ENCODE measurements around the gene DGCR2.
"Not testable (repeated sequence)": the region's sequence is repeated elsewhere in the genome, so short reads cannot be mapped to it uniquely, and the experiment has no call there.

GRCh38 chr22:19050847-19051246 is 71.4 kb downstream of the DGCR2 start:
- not testable (repeated sequence) for TF ChIP-seq CTCF (IDR thresholded peaks at IDR 0.05; ENCODE audit: low read depth, low read length); EZH2phosphoT487 (IDR thresholded peaks at IDR 0.05; ENCODE audit: low read depth)

Measured in OCI-LY3 (cell line).